ENCODE results near the gene RAD52.
"Not testable (repeated sequence)": the region's sequence is repeated elsewhere in the genome, so short reads cannot be mapped to it uniquely, and the experiment has no call there.

The RAD52 gene

DNA sequence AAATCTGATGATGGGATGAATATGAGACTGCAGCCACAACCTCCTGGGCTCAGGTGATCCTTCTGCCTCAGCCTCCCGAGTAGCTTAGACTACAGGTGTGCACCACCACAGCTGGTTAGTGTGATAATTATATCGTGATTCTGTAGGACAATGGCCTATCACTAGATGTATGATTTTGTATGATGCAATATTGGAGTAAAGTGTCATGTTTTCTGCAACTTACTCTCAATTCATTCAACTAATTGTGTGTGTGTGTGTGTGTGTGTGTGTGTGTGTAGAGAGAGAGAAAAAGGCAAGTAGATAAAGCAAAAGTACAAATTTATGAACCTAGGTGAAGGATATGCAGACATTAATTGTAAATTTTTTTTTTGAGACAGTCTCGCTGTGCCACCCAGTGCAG, 10.7 kb downstream of the RAD52 start:
- Histone ChIP-seq H3K4me3 (ENCODE audit: low read length) (no peak overlapping the region), H2AFZ (ENCODE audit: low read length) (no peak overlapping the region), H3K27me3 (replicated peaks; ENCODE audit: insufficient read depth, low read length) (no peaks in the 10 kb centered on the region), H4K20me1 (ENCODE audit: insufficient read depth, low read length) (no peaks in the 10 kb centered on the region), H3K27ac (ENCODE audit: low read length) (no peak overlapping the region), H3K4me1 (ENCODE audit: low read length) (no peaks in the 10 kb centered on the region), H3K79me2 (ENCODE audit: low read length) (no peaks in the 10 kb centered on the region), H3K9me2 (replicated peaks; ENCODE audit: insufficient read depth, low read length) (no peaks in the 10 kb centered on the region), H3K9me3 (replicated peaks; ENCODE audit: insufficient read depth, low read length) (no peaks in the 10 kb centered on the region), H3F3A (ENCODE audit: insufficient read depth, low read length) (no peaks in the 10 kb centered on the region; the same call in 1 of the 2 replicates), H3K9ac (ENCODE audit: low read length) (no peak overlapping the region), H3K36me3 (replicated peaks; ENCODE audit: insufficient read depth, low read length) (no peaks in the 10 kb centered on the region), H3K4me2 (ENCODE audit: low read depth, low read length) (no peak overlapping the region)
- no peak for DNase-seq
- TF ChIP-seq EZH2phosphoT487 (IDR thresholded peaks at IDR 0.05; ENCODE audit: low read length) (no peak), EZH2 (optimal IDR thresholded peaks at IDR 0.05; ENCODE audit: low read depth, low read length) (no peak)
- TF ChIP-seq, protein P1, sequence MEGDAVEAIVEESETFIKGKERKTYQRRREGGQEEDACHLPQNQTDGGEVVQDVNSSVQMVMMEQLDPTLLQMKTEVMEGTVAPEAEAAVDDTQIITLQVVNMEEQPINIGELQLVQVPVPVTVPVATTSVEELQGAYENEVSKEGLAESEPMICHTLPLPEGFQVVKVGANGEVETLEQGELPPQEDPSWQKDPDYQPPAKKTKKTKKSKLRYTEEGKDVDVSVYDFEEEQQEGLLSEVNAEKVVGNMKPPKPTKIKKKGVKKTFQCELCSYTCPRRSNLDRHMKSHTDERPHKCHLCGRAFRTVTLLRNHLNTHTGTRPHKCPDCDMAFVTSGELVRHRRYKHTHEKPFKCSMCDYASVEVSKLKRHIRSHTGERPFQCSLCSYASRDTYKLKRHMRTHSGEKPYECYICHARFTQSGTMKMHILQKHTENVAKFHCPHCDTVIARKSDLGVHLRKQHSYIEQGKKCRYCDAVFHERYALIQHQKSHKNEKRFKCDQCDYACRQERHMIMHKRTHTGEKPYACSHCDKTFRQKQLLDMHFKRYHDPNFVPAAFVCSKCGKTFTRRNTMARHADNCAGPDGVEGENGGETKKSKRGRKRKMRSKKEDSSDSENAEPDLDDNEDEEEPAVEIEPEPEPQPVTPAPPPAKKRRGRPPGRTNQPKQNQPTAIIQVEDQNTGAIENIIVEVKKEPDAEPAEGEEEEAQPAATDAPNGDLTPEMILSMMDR (IDR thresholded peaks at IDR 0.05; ENCODE audit: low read length), result no peak

DNA sequence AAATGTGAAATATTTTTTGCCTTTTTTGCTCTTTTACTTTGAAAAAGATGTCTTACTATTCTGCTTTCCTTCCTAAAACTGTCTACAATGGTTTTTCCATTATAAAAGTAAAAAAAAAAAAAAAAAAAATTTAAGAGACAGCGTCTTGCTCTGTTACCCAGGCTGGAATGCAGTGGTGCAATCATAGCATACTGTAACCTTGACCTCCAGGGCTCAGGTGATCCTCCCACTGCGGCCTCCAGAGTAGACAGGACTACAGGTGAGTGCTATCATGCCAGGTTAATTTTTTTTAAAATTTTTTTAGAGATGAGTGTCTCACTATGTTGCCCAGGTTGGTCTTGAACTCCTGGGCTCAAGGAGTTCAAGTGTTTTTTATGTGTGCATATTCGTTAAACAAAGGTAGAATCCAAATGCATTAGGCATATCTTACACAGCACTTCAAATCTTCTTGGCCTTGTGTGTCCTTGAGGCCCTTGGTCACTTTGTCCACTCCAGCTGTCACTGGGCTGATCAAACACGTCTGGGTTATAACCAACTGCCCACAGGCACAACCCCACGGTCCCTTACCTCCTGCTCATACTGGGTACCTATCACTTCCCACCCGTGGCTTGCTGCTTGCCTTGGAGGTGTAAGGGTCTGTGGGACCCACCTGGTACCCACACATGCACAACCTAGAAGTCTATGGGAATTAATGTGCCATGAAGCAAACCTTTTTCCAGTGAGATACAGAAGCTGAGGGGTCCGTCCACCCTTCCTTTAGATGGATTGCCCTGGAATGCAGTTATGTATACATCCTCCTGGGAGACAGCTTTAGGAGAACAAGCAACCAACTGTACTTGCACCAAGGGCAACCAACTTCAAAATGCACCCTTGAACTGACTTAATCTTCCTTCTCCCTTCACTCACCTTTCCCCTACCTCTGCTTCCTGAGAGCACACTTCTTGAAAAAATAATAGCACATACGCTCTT, 12.8 kb downstream of the RAD52 start:
- Histone ChIP-seq H2AFZ (ENCODE audit: low read length) (no peak overlapping the region), H3K79me2 (ENCODE audit: low read length) (no peaks in the 10 kb centered on the region), H3K4me2 (ENCODE audit: low read depth, low read length) (no peak overlapping the region), H3K9ac (ENCODE audit: low read length) (no peak overlapping the region), H3K27me3 (replicated peaks; ENCODE audit: insufficient read depth, low read length) (no peaks in the 10 kb centered on the region), H3K27ac (ENCODE audit: low read length) (no peak overlapping the region), H3K9me2 (replicated peaks; ENCODE audit: insufficient read depth, low read length) (no peaks in the 10 kb centered on the region), H3K36me3 (replicated peaks; ENCODE audit: insufficient read depth, low read length) (no peaks in the 10 kb centered on the region), H3K9me3 (replicated peaks; ENCODE audit: insufficient read depth, low read length) (no peaks in the 10 kb centered on the region), H3F3A (ENCODE audit: insufficient read depth, low read length) (no peaks in the 10 kb centered on the region; the same call in 1 of the 2 replicates), H4K20me1 (ENCODE audit: insufficient read depth, low read length) (no peaks in the 10 kb centered on the region), H3K4me3 (ENCODE audit: low read length) (no peak overlapping the region), H3K4me1 (ENCODE audit: low read length) (no peaks in the 10 kb centered on the region)
- TF ChIP-seq EZH2phosphoT487 (IDR thresholded peaks at IDR 0.05; ENCODE audit: low read length) (no peak), EZH2 (optimal IDR thresholded peaks at IDR 0.05; ENCODE audit: low read depth, low read length) (no peak)
- TF ChIP-seq, protein P1 (IDR thresholded peaks at IDR 0.05; ENCODE audit: low read length), result no peak
- no peak for DNase-seq

DNA sequence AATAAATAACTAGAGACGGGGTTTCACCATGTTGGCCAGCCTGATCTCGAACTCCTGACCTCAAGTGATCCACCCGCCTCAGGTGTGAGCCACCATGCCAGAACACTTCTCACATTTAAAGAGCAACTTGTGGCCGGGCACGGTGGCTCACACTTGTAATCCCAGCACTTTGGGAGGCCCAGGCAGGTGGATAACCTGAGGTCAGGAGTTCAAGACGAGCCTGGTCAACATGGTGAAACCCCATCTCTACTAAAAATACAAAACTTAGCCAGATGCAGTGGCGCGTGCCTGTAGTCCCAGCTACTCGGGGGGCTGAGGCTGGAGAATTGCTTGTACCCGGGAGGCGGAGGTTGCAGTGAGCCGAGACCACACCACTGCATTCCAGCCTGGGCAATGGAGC, 13.6 kb downstream of the RAD52 start:
- not testable (repeated sequence) for H3K79me2 ChIP-seq (ENCODE audit: low read length); H3K9ac ChIP-seq (ENCODE audit: low read length); DNase-seq; H3K4me2 ChIP-seq (ENCODE audit: low read depth, low read length); H4K20me1 ChIP-seq (ENCODE audit: insufficient read depth, low read length); H3K9me3 ChIP-seq (replicated peaks; ENCODE audit: insufficient read depth, low read length); H3K27ac ChIP-seq (ENCODE audit: low read length); H3K4me3 ChIP-seq (ENCODE audit: low read length); H3K36me3 ChIP-seq (replicated peaks; ENCODE audit: insufficient read depth, low read length); H3K9me2 ChIP-seq (replicated peaks; ENCODE audit: insufficient read depth, low read length); H2AFZ ChIP-seq (ENCODE audit: low read length); H3K4me1 ChIP-seq (ENCODE audit: low read length); H3F3A ChIP-seq (ENCODE audit: insufficient read depth, low read length); H3K27me3 ChIP-seq (replicated peaks; ENCODE audit: insufficient read depth, low read length)

DNA sequence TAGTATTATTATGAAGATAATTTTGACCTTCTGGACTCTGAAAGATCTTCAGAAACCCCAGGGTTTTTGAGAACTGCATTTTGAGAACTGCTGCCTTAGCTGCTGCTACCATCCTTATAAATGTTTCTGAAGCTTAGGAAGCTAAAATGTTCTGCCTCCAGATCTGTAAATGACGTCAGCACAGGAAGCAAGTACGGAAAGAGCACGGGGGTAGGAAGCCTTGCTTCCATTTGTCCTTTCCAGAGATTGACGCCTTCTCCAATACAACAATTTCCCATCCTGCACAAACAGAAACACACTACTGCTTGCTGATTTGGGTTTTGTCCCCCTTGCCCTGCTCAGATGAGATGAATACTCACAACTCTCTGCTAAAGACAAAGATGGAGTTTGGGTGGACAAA, 17.9 kb downstream of the RAD52 start:
- no peaks in the 10 kb centered on the region for H3K4me1 ChIP-seq (ENCODE audit: low read length)
- H3K4me2 ChIP-seq (ENCODE audit: low read depth, low read length), result no peak overlapping the region
- no peak overlapping the region for H3K9ac ChIP-seq (ENCODE audit: low read length)
- no peak for DNase-seq
- H4K20me1 ChIP-seq (ENCODE audit: insufficient read depth, low read length), result no peaks in the 10 kb centered on the region
- H3K27ac ChIP-seq (ENCODE audit: low read length), result no peak overlapping the region
- no peak overlapping the region for H2AFZ ChIP-seq (ENCODE audit: low read length)
- no peaks in the 10 kb centered on the region for H3K79me2 ChIP-seq (ENCODE audit: low read length)
- H3K4me3 ChIP-seq (ENCODE audit: low read length), result no peak overlapping the region
- H3F3A ChIP-seq (ENCODE audit: insufficient read depth, low read length), result no peaks in the 10 kb centered on the region
- H3K27me3 ChIP-seq (replicated peaks; ENCODE audit: insufficient read depth, low read length), result no peaks in the 10 kb centered on the region
- no peaks in the 10 kb centered on the region for H3K9me3 ChIP-seq (replicated peaks; ENCODE audit: insufficient read depth, low read length)
- no peaks in the 10 kb centered on the region for H3K36me3 ChIP-seq (replicated peaks; ENCODE audit: insufficient read depth, low read length)
- no peaks in the 10 kb centered on the region for H3K9me2 ChIP-seq (replicated peaks; ENCODE audit: insufficient read depth, low read length)
- TF ChIP-seq EZH2phosphoT487 (IDR thresholded peaks at IDR 0.05; ENCODE audit: low read length), result no peak
- no peak for TF ChIP-seq EZH2 (optimal IDR thresholded peaks at IDR 0.05; ENCODE audit: low read depth, low read length)
- TF ChIP-seq, protein P1 (IDR thresholded peaks at IDR 0.05; ENCODE audit: low read length), result no peak
